CD8-positive, alpha-beta memory T cell (primary cell): ENCODE measurements around the gene ZNG1E. TPM values are rescaled to one million over a fixed set of nuclear protein-coding genes. Genes with fewer than 3 reads are reported as not detected.

Source experiments
- polyA plus RNA-seq: library from polyadenylated mRNA; unstranded; fragments of 300-500 nt; fragmentation: Illumina TruSeq; gene quantifications from one replicate; pipeline ENCODE4 v1.2.3, GENCODE V29; 2021
- total RNA-seq, 2 experiments: library from RNA; stranded (reverse); gene quantifications; one replicate each; pipeline ENCODE4 v1.2.3, GENCODE V29; 2021

Gene ZNG1E
- total and polyA plus RNA-seq, 3 experiments from 2014 or later = 30.2 to 47.9 (median 42.1) TPM

Other genes with a start within 250 kb of the ZNG1E start
- under 1 TPM; 0.15 to 0.27 TPM for gene FOXD4L4, start 61.2 kb downstream of the ZNG1E start, total RNA-seq
- not detected for gene FOXD4L4, start 61.2 kb downstream of the ZNG1E start, polyA plus RNA-seq